Fibroblast of the aortic adventitia (primary cell): ENCODE results near the gene DMAC2. TPM values are rescaled to one million over a fixed set of nuclear protein-coding genes. Genes with fewer than 3 reads are reported as not detected.

Source experiments
- DNase-seq: peaks from one replicate; pipeline ENCODE4 v3.0.0-alpha.2; 2010; ENCODE audit warnings: low read depth
- H3K4me3 ChIP-seq: 2 replicates; pipeline ENCODE4 v1.5.1; 2011; ENCODE audit warnings: low read depth, mild to moderate bottlenecking, control low read depth, low read length, moderate library complexity
- total RNA-seq: library from RNA; depleted of rRNA; stranded (reverse); fragments of >200 nt; gene quantifications from 2 replicates; pipeline ENCODE4 v1.2.3, GENCODE V29; 2012; ENCODE audit warnings: low replicate concordance
- TF ChIP-seq, protein P1 (sequence below): IDR thresholded peaks from 2 replicates; pipeline ENCODE4 v1.5.1; 2011; ENCODE audit warnings: mild to moderate bottlenecking, low read length, control low read depth, inconsistent platforms; ENCODE audit not compliant: insufficient read depth

DMAC2 gene
- total RNA-seq, 1 donor, result 29.3 TPM

DNA sequence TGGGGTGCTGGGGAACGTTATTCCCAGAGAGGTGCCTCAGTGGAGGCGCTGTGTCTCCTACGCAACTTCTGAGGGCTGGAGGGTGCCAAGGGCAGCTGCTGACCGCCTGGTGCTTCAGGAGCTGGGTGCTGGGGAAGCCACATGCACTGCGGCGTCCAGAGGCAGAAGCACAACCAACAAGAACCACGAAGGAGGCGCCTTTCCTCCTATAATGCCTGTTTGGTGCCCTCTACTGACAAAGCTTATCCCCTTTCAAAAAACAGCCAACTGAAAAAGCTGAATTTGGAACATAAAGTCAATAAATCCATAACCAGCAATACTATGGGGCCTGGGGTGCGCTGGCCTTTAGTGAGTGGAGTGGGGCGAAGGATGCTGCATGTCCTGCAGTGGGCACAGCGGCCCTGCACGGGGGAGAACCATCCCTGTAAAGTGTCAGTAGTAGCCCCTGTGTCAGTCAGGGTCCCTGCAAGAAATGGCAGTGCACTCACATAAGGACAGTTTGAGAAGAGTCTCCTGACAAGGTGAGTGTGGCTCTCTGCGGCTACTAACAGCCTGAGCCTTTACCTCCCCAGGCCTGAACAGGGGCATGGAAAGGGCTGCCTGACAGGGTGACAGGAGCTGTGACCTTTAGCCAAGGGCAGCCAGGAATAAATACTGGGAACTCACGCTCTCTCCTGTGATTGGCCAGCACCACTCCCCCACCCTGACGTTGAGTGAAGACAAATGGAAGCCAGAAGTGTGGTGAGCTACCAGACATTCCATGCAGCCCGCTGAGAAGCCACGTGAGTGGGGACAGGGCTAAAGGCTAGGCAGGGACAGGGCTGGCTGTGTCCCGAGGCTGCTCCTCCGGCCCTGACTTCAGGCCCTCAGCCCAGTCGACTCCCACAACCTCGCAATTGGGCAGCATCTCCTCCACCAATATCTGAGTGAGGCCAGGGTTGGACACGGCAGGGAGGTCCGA lies 8.0 kb downstream of the DMAC2 start:
- peak; percentile 35 for DNase-seq
- no peak overlapping the region for H3K4me3 ChIP-seq
- TF ChIP-seq, protein P1, sequence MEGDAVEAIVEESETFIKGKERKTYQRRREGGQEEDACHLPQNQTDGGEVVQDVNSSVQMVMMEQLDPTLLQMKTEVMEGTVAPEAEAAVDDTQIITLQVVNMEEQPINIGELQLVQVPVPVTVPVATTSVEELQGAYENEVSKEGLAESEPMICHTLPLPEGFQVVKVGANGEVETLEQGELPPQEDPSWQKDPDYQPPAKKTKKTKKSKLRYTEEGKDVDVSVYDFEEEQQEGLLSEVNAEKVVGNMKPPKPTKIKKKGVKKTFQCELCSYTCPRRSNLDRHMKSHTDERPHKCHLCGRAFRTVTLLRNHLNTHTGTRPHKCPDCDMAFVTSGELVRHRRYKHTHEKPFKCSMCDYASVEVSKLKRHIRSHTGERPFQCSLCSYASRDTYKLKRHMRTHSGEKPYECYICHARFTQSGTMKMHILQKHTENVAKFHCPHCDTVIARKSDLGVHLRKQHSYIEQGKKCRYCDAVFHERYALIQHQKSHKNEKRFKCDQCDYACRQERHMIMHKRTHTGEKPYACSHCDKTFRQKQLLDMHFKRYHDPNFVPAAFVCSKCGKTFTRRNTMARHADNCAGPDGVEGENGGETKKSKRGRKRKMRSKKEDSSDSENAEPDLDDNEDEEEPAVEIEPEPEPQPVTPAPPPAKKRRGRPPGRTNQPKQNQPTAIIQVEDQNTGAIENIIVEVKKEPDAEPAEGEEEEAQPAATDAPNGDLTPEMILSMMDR, result peak; percentile 37

DNA sequence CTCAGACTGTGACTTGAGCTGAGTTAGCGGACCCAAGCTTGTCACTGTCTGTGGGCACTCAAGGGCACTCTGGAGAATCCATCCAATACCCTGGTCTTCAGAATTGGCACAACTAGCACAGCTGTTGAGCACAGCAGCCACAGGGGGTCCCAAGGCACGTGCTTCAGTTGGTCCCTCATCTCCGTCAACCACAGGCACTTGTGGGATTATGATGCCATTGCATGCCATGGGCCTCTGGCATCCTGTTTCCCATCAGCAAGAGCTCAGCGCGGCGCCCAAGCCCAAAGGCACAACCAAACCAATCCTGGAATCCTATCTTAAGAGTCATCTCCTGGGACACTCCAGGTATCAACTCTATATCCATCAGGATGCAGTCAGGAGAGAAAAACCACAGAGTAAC lies 8.8 kb downstream of the DMAC2 start:
- DNase-seq, result no peak
- TF ChIP-seq, protein P1, result no peak
- H3K4me3 ChIP-seq, result no peak overlapping the region

DNA sequence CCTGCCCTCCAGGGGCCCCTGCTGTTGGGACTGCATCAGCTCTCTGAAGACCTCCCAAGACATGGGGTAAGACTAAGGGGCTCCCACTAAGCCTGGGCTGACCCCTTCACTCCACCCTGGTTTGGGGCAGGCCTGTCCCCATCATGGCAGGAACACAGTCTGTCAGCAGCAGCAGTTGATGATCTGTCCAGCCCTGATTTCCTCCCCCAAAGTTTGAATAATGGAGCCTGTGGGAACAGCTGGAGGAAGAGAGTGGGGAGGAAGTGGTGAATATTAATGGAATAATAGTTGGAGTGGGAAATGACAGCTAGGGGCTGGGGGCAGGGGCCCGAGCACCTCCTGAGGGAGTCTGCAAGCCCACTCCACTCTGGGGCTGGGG lies 11.2 kb downstream of the DMAC2 start:
- DNase-seq, result no peak
- TF ChIP-seq, protein P1, result no peak
- H3K4me3 ChIP-seq, result peak overlapping the region; percentile 58

DNA sequence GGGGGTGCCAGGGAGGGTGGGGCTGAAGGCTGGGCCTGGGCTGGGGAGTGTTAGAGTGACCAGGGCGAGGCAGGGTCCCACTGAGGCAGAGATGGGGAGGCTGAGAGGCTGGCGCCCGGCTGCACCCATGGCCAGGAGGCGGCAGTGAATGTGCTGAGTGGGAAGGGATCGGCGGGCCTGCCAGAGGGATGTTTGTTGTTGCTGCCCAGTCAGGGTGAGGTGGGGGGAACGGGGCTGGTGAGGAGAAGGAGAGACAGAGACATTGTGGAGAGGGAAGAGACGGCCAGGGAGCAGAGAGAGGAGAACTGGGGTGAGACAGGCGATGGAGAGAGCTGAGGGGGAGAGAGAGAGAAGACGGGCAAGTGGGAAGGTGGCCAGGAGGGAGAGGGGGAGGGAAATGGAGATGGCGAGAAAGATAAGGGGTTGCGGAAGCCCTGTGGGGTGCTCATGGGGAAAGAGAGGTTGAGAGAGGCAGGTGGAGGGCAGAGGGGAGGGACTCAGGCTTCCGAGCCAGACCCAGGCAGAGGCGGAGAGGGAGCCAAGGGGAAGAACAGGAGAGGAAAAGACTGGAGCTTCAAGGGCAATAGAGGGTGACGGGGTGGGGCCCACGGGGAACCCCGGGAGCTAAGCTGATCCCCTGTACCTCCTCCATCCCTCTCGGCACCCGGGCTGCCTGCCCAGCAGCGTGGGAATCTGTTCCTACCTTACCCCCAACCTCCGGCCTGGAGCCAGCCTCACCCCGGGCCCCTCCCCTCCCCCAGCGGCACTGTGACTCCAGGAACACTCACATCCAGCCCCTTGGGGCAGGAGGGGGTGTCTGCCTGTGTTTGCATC lies 11.8 kb downstream of the DMAC2 start:
- TF ChIP-seq, protein P1, result peak; percentile 12
- peak overlapping the region; percentile 58 for H3K4me3 ChIP-seq
- peak; percentile 22 for DNase-seq

DNA sequence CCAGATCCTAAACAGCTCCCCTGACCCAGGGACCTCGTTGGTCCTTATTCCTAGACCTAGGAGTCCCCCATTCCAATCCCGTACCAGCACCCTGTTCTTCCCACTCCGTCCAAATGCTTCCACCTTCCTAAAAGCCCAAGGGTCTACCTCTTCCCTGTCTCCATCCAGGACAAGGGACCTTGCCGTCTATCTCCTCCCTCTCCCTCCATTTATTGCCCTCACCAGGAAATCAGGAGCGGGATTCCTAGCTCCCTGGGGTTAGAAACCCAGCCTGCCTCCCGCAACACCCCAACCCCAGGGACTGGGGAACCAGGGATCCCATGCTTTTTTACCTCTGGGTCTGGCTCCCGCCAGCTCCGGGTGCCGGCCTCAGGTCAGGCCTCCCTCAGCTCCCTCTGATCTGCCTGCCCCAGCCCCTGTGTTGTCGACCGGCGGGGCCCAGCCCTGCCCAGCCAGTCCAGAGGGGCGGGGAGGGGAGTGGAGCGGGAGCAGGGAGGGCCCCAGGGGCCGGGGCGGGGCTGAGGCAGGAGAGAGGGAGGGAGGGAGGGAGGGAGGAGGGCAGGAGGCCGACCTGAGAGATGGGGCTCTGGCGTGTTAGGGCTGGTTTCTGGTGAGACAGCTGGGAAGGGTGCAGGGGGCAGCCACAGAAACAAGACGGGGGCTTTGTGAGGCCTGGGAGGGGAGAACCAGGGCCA lies 12.6 kb downstream of the DMAC2 start, which contains the start of gene B3GNT8:
B3GNT8 (minus strand) TSS at position 423 of the 695 bp plus-strand sequence. CDS start 596 bp downstream, outside the sequence.
- peak within 1 kb of the TSS; percentile 62 for H3K4me3 ChIP-seq
- TF ChIP-seq, protein P1, result no peak
- DNase-seq, result peak; percentile 64
